MCF 10A (cell line): Measurements from ENCODE around the gene ARL6IP5. TPM values are rescaled to one million over a fixed set of nuclear protein-coding genes. Genes with fewer than 3 reads are reported as not detected.

Experiments
- BruUV-seq: library from RNA; stranded (reverse); fragments of 400-500 nt; replicated peaks from 2 replicates; lab custom pipeline; 2021; lab: Mats Ljungman, UMichigan
- CTCF ChIA-PET: fragments of 300-600 bp; sonication (Branson Sonifier 250); formaldehyde crosslinking; extraction: SDS; loops from one replicate; lab custom pipeline; 2021; ENCODE audit warnings: antibody characterized with exemption, inconsistent platforms; lab: Yijun Ruan, JAX
- POLR2A ChIA-PET: fragments of 300-600, 350-650 bp; sonication (Branson Sonifier 250); formaldehyde crosslinking; extraction: SDS; loops from one replicate; lab custom pipeline; 2020; ENCODE audit warnings: antibody characterized with exemption, inconsistent platforms; lab: Yijun Ruan, JAX
- DNase-seq: peaks from one replicate; pipeline ENCODE4 v3.0.0-alpha.2; 2018; ENCODE audit not compliant: unreplicated experiment
- H3K27ac Mint-ChIP-seq: one replicate; pipeline ENCODE4 v1.8.0; 2022; ENCODE audit warnings: mild to moderate bottlenecking, low read depth, mixed read lengths; ENCODE audit not compliant: unreplicated experiment
- H3K27me3 Mint-ChIP-seq: one replicate; pipeline ENCODE4 v1.8.0; 2022; ENCODE audit warnings: mixed read lengths; ENCODE audit not compliant: insufficient read depth, unreplicated experiment
- H3K36me3 Mint-ChIP-seq: one replicate; pipeline ENCODE4 v1.8.0; 2022; ENCODE audit warnings: mild to moderate bottlenecking, moderate library complexity, mixed read lengths; ENCODE audit not compliant: insufficient read depth, unreplicated experiment
- H3K4me1 Mint-ChIP-seq: one replicate; pipeline ENCODE4 v1.8.0; 2022; ENCODE audit warnings: mixed read lengths; ENCODE audit not compliant: insufficient read depth, unreplicated experiment
- H3K4me3 Mint-ChIP-seq: one replicate; pipeline ENCODE4 v1.8.0; 2022; ENCODE audit warnings: mild to moderate bottlenecking, moderate library complexity, mixed read lengths; ENCODE audit not compliant: unreplicated experiment
- H3K9me3 Mint-ChIP-seq: one replicate; pipeline ENCODE4 v1.8.0; 2022; ENCODE audit warnings: mixed read lengths; ENCODE audit not compliant: unreplicated experiment
- CTCF ChIP-seq: fragments of 200-600 bp; IDR thresholded peaks from one replicate; pipeline ENCODE4 v1.8.0; 2022; ENCODE audit warnings: antibody characterized with exemption, mild to moderate bottlenecking; ENCODE audit not compliant: unreplicated experiment
- intact Hi-C: fragments of 100-400 bp; cut with micrococcal nuclease; formaldehyde crosslinking; loops from 2 replicates; pipeline ENCODE4 v1.14.1; 2022
- total RNA-seq: library from RNA; stranded (reverse); gene quantifications from 2 replicates; pipeline ENCODE4 v1.2.3, GENCODE V29; 2022

The ARL6IP5 gene
- total RNA-seq, 1 experiment from 2014 or later: 50.0 TPM

- Mint-ChIP-seq H3K4me3 (no peak overlapping the region), H3K27ac (no peak overlapping the region), H3K27me3 (no peaks in the 10 kb centered on the region), H3K4me1 (no peaks in the 10 kb centered on the region), H3K9me3 (no peaks in the 10 kb centered on the region), H3K36me3 (peaks cover 72% of the 10 kb centered on the region)
- BruUV-seq: no TSS peak
- no peak for DNase-seq
- intact Hi-C loops: no loop called here
- no peak for TF ChIP-seq CTCF
- ChIA-PET POLR2A (interaction anchor here (1.1 to 1.2 kb wide), 2 partner anchors 17 to 106 kb away, joined by 3 to 5 read pairs; no protein-coding TSS in a partner anchor), CTCF (no interaction called here)
Measured at GRCh38 chr3:69103123-69103522, 18.4 kb downstream of the ARL6IP5 start.

GRCh38 chr3:69104586-69104985, 19.8 kb downstream of the ARL6IP5 start:
- Mint-ChIP-seq H3K9me3 (no peaks in the 10 kb centered on the region), H3K36me3 (peaks cover 62% of the 10 kb centered on the region), H3K4me3 (no peak overlapping the region), H3K27me3 (no peaks in the 10 kb centered on the region), H3K4me1 (no peaks in the 10 kb centered on the region), H3K27ac (no peak overlapping the region)
- no TSS peak for BruUV-seq
- no peak for TF ChIP-seq CTCF
- intact Hi-C loops: no loop called here
- ChIA-PET POLR2A (interaction anchor here (0.9 to 2.4 kb wide), 3 partner anchors 17 to 22 kb away, joined by 3 to 12 read pairs (median 5); no protein-coding TSS in a partner anchor), CTCF (interaction anchor here (2.9 kb wide), 1 partner anchor 17 kb away, joined by 10 read pairs; no protein-coding TSS in a partner anchor)
- no peak for DNase-seq

- CTCF ChIA-PET: interaction anchor here (1.1 to 2.9 kb wide), 4 partner anchors 8 to 57 kb away, joined by 3 to 10 read pairs (median 4); no protein-coding TSS in a partner anchor
- intact Hi-C loops: no loop called here
- Mint-ChIP-seq H3K27ac (no peak overlapping the region), H3K4me3 (no peak overlapping the region), H3K36me3 (peaks cover 56% of the 10 kb centered on the region), H3K27me3 (no peaks in the 10 kb centered on the region), H3K9me3 (no peaks in the 10 kb centered on the region), H3K4me1 (no peaks in the 10 kb centered on the region)
- no peak for DNase-seq
- BruUV-seq: no TSS peak
- no peak for TF ChIP-seq CTCF
- POLR2A ChIA-PET: interaction anchor here (0.6 to 2.4 kb wide), 5 partner anchors 19 to 282 kb away, joined by 3 to 12 read pairs (median 4); partner anchors contain the start of genes ARL6IP5 and UBA3
Measured at GRCh38 chr3:69105320-69105719, 20.6 kb downstream of the ARL6IP5 start.

- POLR2A ChIA-PET: interaction anchor here (1.6 kb wide), 1 partner anchor 51 kb away, joined by 3 read pairs; no protein-coding TSS in a partner anchor
- no peak for DNase-seq
- no peak for TF ChIP-seq CTCF
- Mint-ChIP-seq H3K9me3 (no peaks in the 10 kb centered on the region), H3K4me1 (peaks cover under 1% of the 10 kb centered on the region), H3K4me3 (no peak overlapping the region), H3K27ac (no peak overlapping the region), H3K27me3 (no peaks in the 10 kb centered on the region), H3K36me3 (peaks cover 40% of the 10 kb centered on the region)
- intact Hi-C loops: no loop called here
- no TSS peak for BruUV-seq
- CTCF ChIA-PET: interaction anchor here (0.6 to 0.7 kb wide), 4 partner anchors 11 to 1517 kb away, joined by 3 to 4 read pairs (median 4); no protein-coding TSS in a partner anchor
Measured at GRCh38 chr3:69107841-69108240, 23.1 kb downstream of the ARL6IP5 start.
